GM23338 (cell line): Measurements from ENCODE around the gene REG3G. TPM values are rescaled to one million over a fixed set of nuclear protein-coding genes. Genes with fewer than 3 reads are reported as not detected.

Experiments
- ATAC-seq: fragments of 200-7000 bp; cut with Tn5 transposase; 3 replicates; pipeline ENCODE4 v1.9.1; 2020
- DNase-seq: peaks from one replicate; pipeline ENCODE4 v3.0.0-alpha.2; 2015; ENCODE audit warnings: low spot score
- H2AFZ ChIP-seq: fragments of 200-600 bp; sonication (generic); 2 replicates; pipeline ENCODE4 v1.8.0; 2016; ENCODE audit warnings: antibody characterized with exemption, mild to moderate bottlenecking, moderate library complexity
- H3F3A ChIP-seq: fragments of 200-600 bp; sonication (generic); replicated peaks from 2 replicates; pipeline ENCODE4 v1.8.0; 2017; ENCODE audit warnings: antibody characterized with exemption, mixed run types, low read depth
- H3K27ac ChIP-seq: fragments of 200-600 bp; sonication (generic); 2 replicates; pipeline ENCODE4 v1.6.1; 2016; ENCODE audit warnings: low read depth
- H3K27me3 ChIP-seq: fragments of 200-600 bp; sonication (generic); 2 replicates; pipeline ENCODE4 v1.8.0; 2016; ENCODE audit warnings: mild to moderate bottlenecking, mixed run types, moderate library complexity; ENCODE audit not compliant: insufficient read depth
- H3K36me3 ChIP-seq: fragments of 200-600 bp; sonication (generic); 2 replicates; pipeline ENCODE4 v1.8.0; 2016; ENCODE audit warnings: mild to moderate bottlenecking; ENCODE audit not compliant: insufficient read depth
- H3K4me1 ChIP-seq: fragments of 200-600 bp; sonication (generic); 2 replicates; pipeline ENCODE4 v1.8.0; 2016; ENCODE audit warnings: mild to moderate bottlenecking, moderate library complexity; ENCODE audit not compliant: insufficient read depth
- H3K4me2 ChIP-seq: fragments of 200-600 bp; sonication (generic); 2 replicates; pipeline ENCODE4 v1.7.1; 2017; ENCODE audit warnings: mixed run types
- H3K4me3 ChIP-seq: fragments of 200-600 bp; sonication (generic); 2 replicates; pipeline ENCODE4 v1.6.1; 2016; ENCODE audit warnings: mixed run types
- H3K79me2 ChIP-seq: fragments of 200-600 bp; sonication (generic); replicated peaks from 2 replicates; pipeline ENCODE4 v1.8.0; 2017; ENCODE audit warnings: mild to moderate bottlenecking; ENCODE audit not compliant: insufficient read depth
- H3K9me2 ChIP-seq: fragments of 200-600 bp; sonication (generic); 2 replicates; pipeline ENCODE4 v1.8.0; 2017; ENCODE audit not compliant: insufficient read depth
- H4K20me1 ChIP-seq: fragments of 200-600 bp; sonication (generic); replicated peaks from 2 replicates; pipeline ENCODE4 v1.8.0; 2017; ENCODE audit warnings: mild to moderate bottlenecking; ENCODE audit not compliant: insufficient read depth
- H3K27ac Mint-ChIP-seq: 2 replicates; pipeline ENCODE4 v1.8.0; 2020; ENCODE audit warnings: inconsistent platforms, mild to moderate bottlenecking, moderate library complexity, mixed read lengths
- H3K27me3 Mint-ChIP-seq: 3 replicates; pipeline ENCODE4 v1.8.0; 2022; ENCODE audit warnings: low read depth, mild to moderate bottlenecking, moderate library complexity, mixed read lengths, inconsistent platforms; ENCODE audit not compliant: insufficient read depth, poor library complexity
- H3K36me3 Mint-ChIP-seq: 3 replicates; pipeline ENCODE4 v1.8.0; 2021; ENCODE audit warnings: low read depth, mild to moderate bottlenecking, inconsistent platforms, moderate library complexity, mixed read lengths
- H3K4me1 Mint-ChIP-seq: 3 replicates; pipeline ENCODE4 v1.8.0; 2020; ENCODE audit warnings: mild to moderate bottlenecking, inconsistent platforms, mixed read lengths
- H3K4me3 Mint-ChIP-seq: 3 replicates; pipeline ENCODE4 v1.8.0; 2021; ENCODE audit warnings: moderate library complexity, mild to moderate bottlenecking, inconsistent platforms, mixed read lengths
- H3K9me3 Mint-ChIP-seq: 3 replicates; pipeline ENCODE4 v1.8.0; 2020; ENCODE audit warnings: moderate library complexity, mild to moderate bottlenecking, inconsistent platforms, mixed read lengths
- CTCF ChIP-seq, 2 experiments: fragments of 200-600 bp in 1 of 2; sonication (generic) in 1 of 2; conservative IDR thresholded peaks; 2 replicates each; pipeline versions ENCODE4 v1.5.1 to v1.6.1; 2016 to 2017; ENCODE audit warnings: antibody characterized with exemption in 2 of 2, low read depth in 2 of 2, mild to moderate bottlenecking in 2 of 2, moderate library complexity in 1 of 2
- ETS1 ChIP-seq: IDR thresholded peaks from 2 replicates; pipeline ENCODE4 v1.6.1; 2016; ENCODE audit warnings: antibody characterized with exemption
- EZH2 ChIP-seq: fragments of 200-600 bp; sonication (generic); IDR thresholded peaks from one replicate; pipeline ENCODE4 v1.8.0; 2017; ENCODE audit warnings: antibody characterized with exemption, mild to moderate bottlenecking, low read depth; ENCODE audit not compliant: unreplicated experiment
- JUNB ChIP-seq: IDR thresholded peaks from one replicate; pipeline ENCODE4 v1.6.1; 2016; ENCODE audit warnings: antibody characterized with exemption; ENCODE audit not compliant: unreplicated experiment
- NANOG ChIP-seq: IDR thresholded peaks from 2 replicates; pipeline ENCODE4 v1.6.1; 2016; ENCODE audit warnings: antibody characterized with exemption, borderline replicate concordance
- POLR2AphosphoS5 ChIP-seq: IDR thresholded peaks from 2 replicates; pipeline ENCODE4 v1.6.1; 2016; ENCODE audit warnings: antibody characterized with exemption, low read depth
- STAT1 ChIP-seq: IDR thresholded peaks from one replicate; pipeline ENCODE4 v1.6.1; 2016; ENCODE audit warnings: antibody characterized with exemption; ENCODE audit not compliant: unreplicated experiment
- ZNF114 ChIP-seq: fragments of 250-450 bp; sonication (Bioruptor Pico); IDR thresholded peaks from 2 replicates; pipeline ENCODE4 v1.5.0; 2020; ENCODE audit warnings: mild to moderate bottlenecking, moderate library complexity
- ZNF331 ChIP-seq: fragments of 250-450 bp; sonication (Bioruptor Pico); IDR thresholded peaks from 2 replicates; pipeline ENCODE4 v1.5.0; 2020; ENCODE audit warnings: low read depth, mild to moderate bottlenecking, moderate library complexity
- long read RNA-seq: library from polyadenylated mRNA; unstranded; transcript quantifications from one replicate; pipeline ENCODE4 v2.0.0, GENCODE V29; 2020; ENCODE audit not compliant: unreplicated experiment
- polyA plus RNA-seq: library from polyadenylated mRNA; unstranded; fragments of >200 nt; fragmentation: Nextera tagmentation; extraction: Ambion mirVana; gene quantifications from 2 replicates; pipeline ENCODE4 v1.2.1, GENCODE V29; 2016
- total RNA-seq: library from RNA; depleted of rRNA; stranded (reverse); fragments of >200 nt; shearing (Covaris generic); gene quantifications from 2 replicates; pipeline ENCODE4 v1.2.3, GENCODE V29; 2014; rRNA removed

Gene REG3G
- total RNA-seq (not detected in 2 replicates), polyA plus RNA-seq (not detected in 2 replicates)
- long read RNA-seq, result 0 reads

- Histone ChIP-seq H3K4me1 (no peaks in the 10 kb centered on the region), H3K79me2 (no peaks in the 10 kb centered on the region), H3K9me2 (no peaks in the 10 kb centered on the region), H3K4me2 (no peak within 1 kb of the TSS), H3F3A (no peaks in the 10 kb centered on the region), H3K27me3 (no peaks in the 10 kb centered on the region), H3K27ac (no peak within 1 kb of the TSS), H3K36me3 (no peaks in the 10 kb centered on the region), H2AFZ (no peak within 1 kb of the TSS), H3K4me3 (no peak within 1 kb of the TSS), H4K20me1 (no peaks in the 10 kb centered on the region)
- Mint-ChIP-seq H3K27me3 (no peaks in the 10 kb centered on the region), H3K36me3 (no peaks in the 10 kb centered on the region; the same call in 2 of the 3 replicates), H3K27ac (no peak within 1 kb of the TSS; the same call in 1 of the 2 replicates), H3K4me3 (no peak within 1 kb of the TSS), H3K4me1 (peaks cover under 1% of the 10 kb centered on the region; the same call in 2 of the 3 replicates), H3K9me3 (no peaks in the 10 kb centered on the region)
- ATAC-seq (no peak), DNase-seq (no peak)
- TF ChIP-seq CTCF (conservative IDR thresholded peaks at IDR 0.05; ENCODE audit: low read depth in 2 of 2) (no peak), STAT1 (no peak), ZNF331 (CRISPR knock-in tag) (no peak), ZNF114 (CRISPR knock-in tag) (no peak), ETS1 (no peak)
These were observed at the start of gene REG3G for GRCh38 chr2:79025421-79025820. REG3G (plus strand) TSS chr2:79025702; CDS start chr2:79026094, 392 bp downstream.

- Histone ChIP-seq H3K4me1 (peaks cover 11% of the 10 kb centered on the region), H4K20me1 (no peaks in the 10 kb centered on the region), H3K9me2 (no peaks in the 10 kb centered on the region), H2AFZ (no peak overlapping the region), H3K36me3 (no peaks in the 10 kb centered on the region), H3K79me2 (no peaks in the 10 kb centered on the region), H3K4me3 (no peak overlapping the region), H3K27ac (no peak overlapping the region), H3K4me2 (no peak overlapping the region), H3K27me3 (no peaks in the 10 kb centered on the region), H3F3A (no peaks in the 10 kb centered on the region)
- Mint-ChIP-seq H3K27ac (no peak overlapping the region), H3K9me3 (no peaks in the 10 kb centered on the region; the same call in 2 of the 3 replicates), H3K27me3 (no peaks in the 10 kb centered on the region), H3K4me1 (peaks cover 14% of the 10 kb centered on the region), H3K4me3 (no peak overlapping the region), H3K36me3 (no peaks in the 10 kb centered on the region)
- DNase-seq, result no peak
- ATAC-seq, result no peak
- TF ChIP-seq JUNB (no peak), ETS1 (no peak), ZNF114 (CRISPR knock-in tag) (no peak), CTCF (conservative IDR thresholded peaks at IDR 0.05; ENCODE audit: low read depth in 2 of 2) (no peak), POLR2AphosphoS5 (no peak), EZH2 (no peak), ZNF331 (CRISPR knock-in tag) (no peak), STAT1 (no peak), NANOG (no peak)
These were observed 47.8 kb upstream of the REG3G start for GRCh38 chr2:78977661-78978145.
